Measurements from ENCODE around the gene TCOF1.

DNA sequence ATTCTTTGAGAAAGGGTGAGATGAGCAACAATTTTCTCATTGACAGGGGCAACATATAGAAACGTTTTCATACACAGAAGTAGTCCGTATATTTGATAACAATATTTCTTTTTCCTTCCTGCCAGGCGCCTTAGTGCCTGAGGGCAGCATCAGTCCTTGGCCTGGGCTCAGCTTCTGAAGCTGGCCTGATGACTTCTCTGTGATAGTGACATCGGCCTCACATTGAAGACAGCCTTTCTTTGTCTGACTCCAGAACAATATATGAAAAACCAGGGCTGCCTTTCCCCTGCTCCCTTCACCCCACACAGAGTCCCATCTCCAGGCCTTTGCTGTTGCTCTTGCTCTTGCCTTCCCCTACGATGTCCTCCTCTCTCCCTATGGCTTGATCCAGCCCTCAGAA lies 24.1 kb upstream of the TCOF1 start:
- TF ChIP-seq, protein P1, sequence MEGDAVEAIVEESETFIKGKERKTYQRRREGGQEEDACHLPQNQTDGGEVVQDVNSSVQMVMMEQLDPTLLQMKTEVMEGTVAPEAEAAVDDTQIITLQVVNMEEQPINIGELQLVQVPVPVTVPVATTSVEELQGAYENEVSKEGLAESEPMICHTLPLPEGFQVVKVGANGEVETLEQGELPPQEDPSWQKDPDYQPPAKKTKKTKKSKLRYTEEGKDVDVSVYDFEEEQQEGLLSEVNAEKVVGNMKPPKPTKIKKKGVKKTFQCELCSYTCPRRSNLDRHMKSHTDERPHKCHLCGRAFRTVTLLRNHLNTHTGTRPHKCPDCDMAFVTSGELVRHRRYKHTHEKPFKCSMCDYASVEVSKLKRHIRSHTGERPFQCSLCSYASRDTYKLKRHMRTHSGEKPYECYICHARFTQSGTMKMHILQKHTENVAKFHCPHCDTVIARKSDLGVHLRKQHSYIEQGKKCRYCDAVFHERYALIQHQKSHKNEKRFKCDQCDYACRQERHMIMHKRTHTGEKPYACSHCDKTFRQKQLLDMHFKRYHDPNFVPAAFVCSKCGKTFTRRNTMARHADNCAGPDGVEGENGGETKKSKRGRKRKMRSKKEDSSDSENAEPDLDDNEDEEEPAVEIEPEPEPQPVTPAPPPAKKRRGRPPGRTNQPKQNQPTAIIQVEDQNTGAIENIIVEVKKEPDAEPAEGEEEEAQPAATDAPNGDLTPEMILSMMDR (IDR thresholded peaks at IDR 0.05; ENCODE audit: extremely low read depth in 1 of 2, insufficient read depth in 1 of 2, low read depth in 1 of 2, low read length in 2 of 2) = no peak
- TF ChIP-seq POLR2A (IDR thresholded peaks at IDR 0.05; ENCODE audit: low read depth, low read length) (no peak), MYC (IDR thresholded peaks at IDR 0.05; ENCODE audit: low read depth, low read length) (no peak), POLR2AphosphoS5 (IDR thresholded peaks at IDR 0.05; ENCODE audit: insufficient read depth, low read depth, low read length) (no peak), GATA2 (IDR thresholded peaks at IDR 0.05; ENCODE audit: insufficient read depth, insufficient read length, low read depth, low read length) (no peak)
- TF ChIP-seq, protein P2, sequence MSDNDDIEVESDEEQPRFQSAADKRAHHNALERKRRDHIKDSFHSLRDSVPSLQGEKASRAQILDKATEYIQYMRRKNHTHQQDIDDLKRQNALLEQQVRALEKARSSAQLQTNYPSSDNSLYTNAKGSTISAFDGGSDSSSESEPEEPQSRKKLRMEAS (IDR thresholded peaks at IDR 0.05; ENCODE audit: insufficient read depth, insufficient read length) = no peak

Data from endothelial cell of umbilical vein (primary cell).